H9 (cell line): ENCODE measurements around the gene SEC14L5. TPM values are rescaled to one million over a fixed set of nuclear protein-coding genes. Genes with fewer than 3 reads are reported as not detected.

ENCODE experiments used
- DNase-seq: peaks from one replicate; pipeline ENCODE4 v3.0.0-alpha.2; 2017
- H2AFZ ChIP-seq: one replicate; pipeline ENCODE4 v1.6.1; 2013; ENCODE audit warnings: mild to moderate bottlenecking, low read length, control low read depth, moderate library complexity
- H2AK5ac ChIP-seq: 2 replicates; pipeline ENCODE4 v1.6.1; 2013; ENCODE audit warnings: low read length, control low read depth, mixed read lengths; ENCODE audit not compliant: insufficient read length
- H2BK120ac ChIP-seq: one replicate; pipeline ENCODE4 v1.6.1; 2013; ENCODE audit warnings: low read depth, mild to moderate bottlenecking, low read length, control low read depth, inconsistent platforms; ENCODE audit not compliant: poor library complexity, severe bottlenecking
- H2BK12ac ChIP-seq: 2 replicates; pipeline ENCODE4 v1.6.1; 2013; ENCODE audit warnings: low read length, control low read depth, mixed read lengths, low read depth; ENCODE audit not compliant: insufficient read length
- H2BK15ac ChIP-seq: 2 replicates; pipeline ENCODE4 v1.6.1; 2013; ENCODE audit warnings: low read depth, low read length, control low read depth
- H2BK20ac ChIP-seq: one replicate; pipeline ENCODE4 v1.6.1; 2013; ENCODE audit warnings: low read depth, mild to moderate bottlenecking, low read length, control low read depth, inconsistent platforms; ENCODE audit not compliant: poor library complexity, severe bottlenecking
- H2BK5ac ChIP-seq: 2 replicates; pipeline ENCODE4 v1.6.1; 2013; ENCODE audit warnings: low read length, control low read depth, mixed read lengths; ENCODE audit not compliant: insufficient read length
- H3K14ac ChIP-seq: 2 replicates; pipeline ENCODE4 v1.6.1; 2013; ENCODE audit warnings: low read length, control low read depth; ENCODE audit not compliant: insufficient read depth
- H3K18ac ChIP-seq: 2 replicates; pipeline ENCODE4 v1.6.1; 2013; ENCODE audit warnings: low read depth, mild to moderate bottlenecking, mixed read lengths, low read length, control low read depth; ENCODE audit not compliant: insufficient read length
- H3K23ac ChIP-seq: 2 replicates; pipeline ENCODE4 v1.6.1; 2013; ENCODE audit warnings: low read length, control low read depth, mixed read lengths, low read depth; ENCODE audit not compliant: insufficient read length
- H3K23me2 ChIP-seq: 2 replicates; pipeline ENCODE4 v1.6.1; 2013; ENCODE audit warnings: low read depth, mild to moderate bottlenecking, mixed read lengths, low read length, control low read depth; ENCODE audit not compliant: insufficient read length, poor library complexity, severe bottlenecking
- H3K27ac ChIP-seq: 2 replicates; pipeline ENCODE4 v1.5.1; 2013; ENCODE audit warnings: low read length, control low read depth, mixed read lengths, low read depth; ENCODE audit not compliant: insufficient read length
- H3K27me3 ChIP-seq: 2 replicates; pipeline ENCODE4 v1.6.1; 2013; ENCODE audit warnings: low read length, control low read depth, inconsistent platforms; ENCODE audit not compliant: insufficient read depth
- H3K4ac ChIP-seq: 2 replicates; pipeline ENCODE4 v1.6.1; 2013; ENCODE audit warnings: low read depth, mild to moderate bottlenecking, control low read depth, inconsistent platforms, low read length, moderate library complexity
- H3K4me1 ChIP-seq: 2 replicates; pipeline ENCODE4 v1.6.1; 2013; ENCODE audit warnings: low read length, control low read depth, inconsistent platforms; ENCODE audit not compliant: insufficient read depth
- H3K4me2 ChIP-seq: 2 replicates; pipeline ENCODE4 v1.6.1; 2013; ENCODE audit warnings: low read length, control low read depth, mixed read lengths; ENCODE audit not compliant: insufficient read length, insufficient read depth
- H3K56ac ChIP-seq: 2 replicates; pipeline ENCODE4 v1.6.1; 2013; ENCODE audit warnings: low read depth, mild to moderate bottlenecking, mixed read lengths, low read length, control low read depth; ENCODE audit not compliant: insufficient read length
- H3K79me1 ChIP-seq: 2 replicates; pipeline ENCODE4 v1.6.1; 2013; ENCODE audit warnings: low read depth, mild to moderate bottlenecking, moderate library complexity, low read length, control low read depth, inconsistent platforms; ENCODE audit not compliant: insufficient read depth, poor library complexity, severe bottlenecking
- H3K79me2 ChIP-seq: 2 replicates; pipeline ENCODE4 v1.6.1; 2013; ENCODE audit warnings: low read length, control low read depth, inconsistent platforms; ENCODE audit not compliant: insufficient read depth
- H3K9ac ChIP-seq: 2 replicates; pipeline ENCODE4 v1.6.1; 2013; ENCODE audit warnings: low read length, control low read depth, mixed read lengths; ENCODE audit not compliant: insufficient read length; ENCODE audit errors: extremely low read depth
- H3K9me3 ChIP-seq: one replicate; pipeline ENCODE4 v1.6.1; 2013; ENCODE audit warnings: low read depth, low read length, inconsistent platforms; ENCODE audit not compliant: control insufficient read depth
- H3T11ph ChIP-seq: one replicate; pipeline ENCODE4 v1.6.1; 2013; ENCODE audit warnings: mild to moderate bottlenecking, low read length, control low read depth, inconsistent platforms
- H4K20me1 ChIP-seq: one replicate; pipeline ENCODE4 v1.6.1; 2013; ENCODE audit not compliant: control insufficient read depth, insufficient read length, insufficient read depth
- H4K5ac ChIP-seq: 2 replicates; pipeline ENCODE4 v1.6.1; 2013; ENCODE audit warnings: low read depth, mild to moderate bottlenecking, mixed read lengths, low read length, control low read depth; ENCODE audit not compliant: insufficient read length
- H4K8ac ChIP-seq: replicated peaks from 2 replicates; pipeline ENCODE4 v1.6.1; 2013; ENCODE audit warnings: low read length, control low read depth, mixed read lengths, low read depth; ENCODE audit not compliant: insufficient read length
- H4K91ac ChIP-seq: 2 replicates; pipeline ENCODE4 v1.6.1; 2013; ENCODE audit warnings: low read depth, mild to moderate bottlenecking, moderate library complexity, mixed read lengths, low read length, control low read depth; ENCODE audit not compliant: insufficient read length
- H3K27ac Mint-ChIP-seq, 3 experiments: 2 replicates in 2 of 3; 3 replicates in 1 of 3; pipeline ENCODE4 v1.8.0; 2020 to 2021; ENCODE audit warnings: mixed read lengths in 3 of 3, mild to moderate bottlenecking in 1 of 3, moderate library complexity in 1 of 3
- H3K27me3 Mint-ChIP-seq: 2 replicates; pipeline ENCODE4 v1.8.0; 2021; ENCODE audit warnings: low read depth, mild to moderate bottlenecking, moderate library complexity, mixed read lengths
- H3K36me3 Mint-ChIP-seq, 3 experiments: 2 replicates in 2 of 3; 3 replicates in 1 of 3; pipeline ENCODE4 v1.8.0; 2020 to 2021; ENCODE audit warnings: low read depth in 3 of 3, mixed read lengths in 3 of 3; ENCODE audit not compliant: insufficient read depth in 1 of 3
- H3K4me1 Mint-ChIP-seq, 2 experiments: 2 replicates each; pipeline ENCODE4 v1.8.0; 2020; ENCODE audit warnings: mixed read lengths in 2 of 2
- H3K4me3 Mint-ChIP-seq, 2 experiments: 2 replicates in 1 of 2; 3 replicates in 1 of 2; pipeline ENCODE4 v1.8.0; 2020 to 2021; ENCODE audit warnings: mild to moderate bottlenecking in 2 of 2, mixed read lengths in 2 of 2, moderate library complexity in 1 of 2
- H3K9me3 Mint-ChIP-seq, 2 experiments: 2 replicates in 1 of 2; 3 replicates in 1 of 2; pipeline ENCODE4 v1.8.0; 2020; ENCODE audit warnings: mild to moderate bottlenecking in 2 of 2, mixed read lengths in 2 of 2, moderate library complexity in 1 of 2
- WGBS: extraction: QIAGEN DNeasy Blood & Tissue Kit; methylation state at CpG from one replicate; pipeline ENCODE4 v1.1.7; 2013; ENCODE audit warnings: missing lambda C conversion rate, low lambda C conversion rate, mixed read lengths; ENCODE audit not compliant: insufficient read length; ENCODE audit errors: extremely low coverage; 5-methylcytosine and 5-hydroxymethylcytosine counted together
- total RNA-seq: library from RNA; stranded (reverse); gene quantifications from 2 replicates; pipeline ENCODE4 v1.2.1, GENCODE V29; 2021
- TF ChIP-seq, protein P1 (sequence below): fragments of 200-600 bp; sonication (generic); conservative IDR thresholded peaks from 3 replicates; pipeline ENCODE4 v1.8.0; 2021; ENCODE audit warnings: antibody characterized with exemption, mild to moderate bottlenecking

Gene SEC14L5
- total RNA-seq, 1 experiment from 2014 or later: 4.1 TPM

DNA sequence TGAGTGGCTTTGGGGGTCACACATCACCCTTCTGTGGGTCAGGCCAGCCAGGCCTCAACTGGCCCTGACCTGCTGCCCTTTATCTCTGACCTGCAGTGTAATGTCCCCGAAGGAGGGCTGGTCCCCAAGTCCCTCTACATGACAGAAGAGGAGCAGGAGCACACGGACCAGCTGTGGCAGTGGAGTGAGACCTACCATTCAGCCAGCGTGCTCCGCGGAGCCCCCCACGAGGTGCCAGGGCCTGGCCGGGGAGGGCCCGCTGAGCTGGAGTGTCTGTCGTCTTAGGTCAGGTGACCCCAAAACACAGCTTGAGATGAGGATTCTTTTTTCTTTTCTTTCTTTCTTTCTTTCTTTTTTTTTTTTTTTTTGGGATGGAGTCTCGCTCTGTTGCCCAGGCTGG, 49.1 kb downstream of the SEC14L5 start:
- H2AK5ac ChIP-seq: no peak overlapping the region
- Mint-ChIP-seq H3K27ac (no peak overlapping the region), H3K36me3 (peaks cover 0 to 8% (median 2%) of the 10 kb centered on the region in 3 experiments; a peak in 3 of 7 replicates), H3K4me3 (no peak overlapping the region), H3K27me3 (peaks cover 3% of the 10 kb centered on the region; the same call in 1 of the 2 replicates), H3K9me3 (peaks cover 2 to 4% of the 10 kb centered on the region in 2 experiments; a peak in 3 of 5 replicates), H3K4me1 (peaks cover 15 to 20% of the 10 kb centered on the region in 2 experiments)
- no peak overlapping the region for H2BK20ac ChIP-seq
- H3K23ac ChIP-seq: no peak overlapping the region
- no peak overlapping the region for H3K14ac ChIP-seq
- H3K9me3 ChIP-seq: no peaks in the 10 kb centered on the region
- no peaks in the 10 kb centered on the region for H3K27me3 ChIP-seq
- no peak overlapping the region for H3K18ac ChIP-seq
- no peak overlapping the region for H2BK12ac ChIP-seq
- H3K56ac ChIP-seq: no peak overlapping the region
- no peak overlapping the region for H3K4me2 ChIP-seq
- no peaks in the 10 kb centered on the region for H3K4me1 ChIP-seq
- WGBS: no CpG with 5 or more reads among the region's 10 CpGs
- no peak overlapping the region for H4K5ac ChIP-seq
- H3T11ph ChIP-seq: no peak overlapping the region
- no peak overlapping the region for H4K91ac ChIP-seq
- TF ChIP-seq, protein P1, sequence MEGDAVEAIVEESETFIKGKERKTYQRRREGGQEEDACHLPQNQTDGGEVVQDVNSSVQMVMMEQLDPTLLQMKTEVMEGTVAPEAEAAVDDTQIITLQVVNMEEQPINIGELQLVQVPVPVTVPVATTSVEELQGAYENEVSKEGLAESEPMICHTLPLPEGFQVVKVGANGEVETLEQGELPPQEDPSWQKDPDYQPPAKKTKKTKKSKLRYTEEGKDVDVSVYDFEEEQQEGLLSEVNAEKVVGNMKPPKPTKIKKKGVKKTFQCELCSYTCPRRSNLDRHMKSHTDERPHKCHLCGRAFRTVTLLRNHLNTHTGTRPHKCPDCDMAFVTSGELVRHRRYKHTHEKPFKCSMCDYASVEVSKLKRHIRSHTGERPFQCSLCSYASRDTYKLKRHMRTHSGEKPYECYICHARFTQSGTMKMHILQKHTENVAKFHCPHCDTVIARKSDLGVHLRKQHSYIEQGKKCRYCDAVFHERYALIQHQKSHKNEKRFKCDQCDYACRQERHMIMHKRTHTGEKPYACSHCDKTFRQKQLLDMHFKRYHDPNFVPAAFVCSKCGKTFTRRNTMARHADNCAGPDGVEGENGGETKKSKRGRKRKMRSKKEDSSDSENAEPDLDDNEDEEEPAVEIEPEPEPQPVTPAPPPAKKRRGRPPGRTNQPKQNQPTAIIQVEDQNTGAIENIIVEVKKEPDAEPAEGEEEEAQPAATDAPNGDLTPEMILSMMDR: no peak
- no peaks in the 10 kb centered on the region for H3K23me2 ChIP-seq
- no peaks in the 10 kb centered on the region for H3K79me2 ChIP-seq
- no peak overlapping the region for H2AFZ ChIP-seq
- DNase-seq: no peak
- no peaks in the 10 kb centered on the region for H4K20me1 ChIP-seq
- H2BK120ac ChIP-seq: no peak overlapping the region
- H2BK15ac ChIP-seq: no peak overlapping the region
- H3K4ac ChIP-seq: no peak overlapping the region
- no peak overlapping the region for H3K9ac ChIP-seq
- H3K27ac ChIP-seq: no peak overlapping the region
- no peak overlapping the region for H2BK5ac ChIP-seq
- no peak overlapping the region for H4K8ac ChIP-seq
- H3K79me1 ChIP-seq: no peaks in the 10 kb centered on the region
